SK-N-SH treated with all-trans-retinoic acid at 6 μM for 48 hours (cell line): Measurements from ENCODE around the gene SMARCA4.
A peak's percentile ranks its signal among the peaks of the same experiment; 100 is the strongest.

ENCODE experiments used
- ARNTL ChIP-seq: fragments of 450-650 bp; formaldehyde crosslinking; IDR thresholded peaks from 2 replicates; pipeline ENCODE4 v1.5.0; 2020; ENCODE audit warnings: low read depth, mild to moderate bottlenecking, moderate library complexity, borderline replicate concordance
- BACH2 ChIP-seq: fragments of 250-450 bp; sonication (Bioruptor Pico); IDR thresholded peaks from 2 replicates; pipeline ENCODE4 v1.9.0; 2021; ENCODE audit warnings: mild to moderate bottlenecking, borderline replicate concordance
- GLIS3 ChIP-seq: fragments of 250-450 bp; sonication (Bioruptor Pico); IDR thresholded peaks from 2 replicates; pipeline ENCODE4 v1.5.0; 2020; ENCODE audit warnings: mild to moderate bottlenecking, moderate library complexity
- ISL1 ChIP-seq: fragments of 250-450 bp; sonication (Bioruptor Pico); IDR thresholded peaks from 2 replicates; pipeline ENCODE4 v2.1.2; 2022; ENCODE audit warnings: mild to moderate bottlenecking, moderate library complexity
- SNAI2 ChIP-seq: fragments of 250-450 bp; sonication (Bioruptor Pico); IDR thresholded peaks from 2 replicates; pipeline ENCODE4 v1.5.0; 2020; ENCODE audit warnings: mild to moderate bottlenecking, moderate library complexity
- TCF4 ChIP-seq: fragments of 250-450 bp; sonication (Bioruptor Pico); IDR thresholded peaks from 2 replicates; pipeline ENCODE4 v1.8.0; 2021; ENCODE audit warnings: mild to moderate bottlenecking, moderate library complexity, borderline replicate concordance
- TOX ChIP-seq: fragments of 250-450 bp; sonication (Bioruptor Pico); IDR thresholded peaks from 2 replicates; pipeline ENCODE4 v1.8.0; 2021; ENCODE audit warnings: mild to moderate bottlenecking, moderate library complexity, borderline replicate concordance
- ZFP3 ChIP-seq: fragments of 250-450 bp; sonication (Bioruptor Pico); IDR thresholded peaks from 2 replicates; pipeline ENCODE4 v1.5.0; 2020; ENCODE audit warnings: mild to moderate bottlenecking, moderate library complexity
- ZFP30 ChIP-seq: fragments of 450-650 bp; formaldehyde crosslinking; IDR thresholded peaks from 2 replicates; pipeline ENCODE4 v1.5.0; 2022; ENCODE audit warnings: mild to moderate bottlenecking, moderate library complexity
- ZNF565 ChIP-seq: fragments of 450-650 bp; formaldehyde crosslinking; conservative IDR thresholded peaks from 2 replicates; pipeline ENCODE4 v1.5.0; 2020; ENCODE audit warnings: low read depth, mild to moderate bottlenecking, moderate library complexity
- ZNF8 ChIP-seq: fragments of 450-650 bp; formaldehyde crosslinking; IDR thresholded peaks from 2 replicates; pipeline ENCODE4 v1.5.0; 2020; ENCODE audit warnings: mild to moderate bottlenecking, moderate library complexity
- TF ChIP-seq, protein P1 (sequence below): fragments of 250-450 bp; sonication (Bioruptor Pico); IDR thresholded peaks from 2 replicates; pipeline ENCODE4 v1.8.0; 2020; ENCODE audit warnings: mild to moderate bottlenecking, moderate library complexity, borderline replicate concordance
- TF ChIP-seq, protein P2 (sequence below): fragments of 250-450 bp; sonication (Bioruptor Pico); IDR thresholded peaks from 2 replicates; pipeline ENCODE4 v1.5.0; 2020; ENCODE audit warnings: mild to moderate bottlenecking, moderate library complexity
- TF ChIP-seq, protein P3 (sequence below): fragments of 250-450 bp; sonication (Bioruptor Pico); IDR thresholded peaks from 2 replicates; pipeline ENCODE4 v1.5.1; 2020; ENCODE audit warnings: low read depth, mild to moderate bottlenecking, moderate library complexity

DNA sequence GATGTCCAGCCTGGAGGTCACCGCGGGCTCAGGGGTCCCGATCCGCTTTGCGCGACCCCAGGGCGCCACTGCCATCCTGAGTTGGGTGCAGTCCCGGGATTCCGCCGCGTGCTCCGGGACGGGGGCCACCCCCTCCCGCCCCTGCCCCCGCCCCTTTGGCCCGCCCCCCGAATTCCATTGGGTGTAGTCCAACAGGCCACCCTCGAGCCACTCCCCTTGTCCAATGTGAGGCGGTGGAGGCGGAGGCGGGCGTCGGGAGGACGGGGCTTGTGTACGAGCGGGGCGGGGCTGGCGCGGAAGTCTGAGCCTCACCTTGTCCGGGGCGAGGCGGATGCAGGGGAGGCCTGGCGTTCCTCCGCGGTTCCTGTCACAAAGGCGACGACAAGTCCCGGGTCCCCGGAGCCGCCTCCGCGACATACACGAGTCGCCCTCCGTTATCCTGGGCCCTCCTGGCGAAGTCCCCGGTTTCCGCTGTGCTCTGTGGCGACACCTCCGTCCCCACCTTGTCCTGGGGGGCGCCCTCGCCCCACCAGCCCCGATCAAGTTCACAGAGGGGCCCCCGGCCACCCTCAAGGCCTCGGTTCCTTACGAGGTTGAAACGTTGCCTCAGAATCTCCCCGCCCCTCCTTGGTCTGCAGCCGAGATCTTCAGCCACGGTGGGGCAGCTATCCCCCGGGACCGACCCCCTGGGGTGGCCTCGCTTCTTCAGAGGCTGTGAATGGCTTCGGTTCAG lies 129.6 kb downstream of the SMARCA4 start:
- TF ChIP-seq TCF4 (CRISPR knock-in tag) = no peak
- TF ChIP-seq ZFP3 (CRISPR knock-in tag) = no peak
- no peak for TF ChIP-seq BACH2 (CRISPR knock-in tag)
- TF ChIP-seq, protein P1, sequence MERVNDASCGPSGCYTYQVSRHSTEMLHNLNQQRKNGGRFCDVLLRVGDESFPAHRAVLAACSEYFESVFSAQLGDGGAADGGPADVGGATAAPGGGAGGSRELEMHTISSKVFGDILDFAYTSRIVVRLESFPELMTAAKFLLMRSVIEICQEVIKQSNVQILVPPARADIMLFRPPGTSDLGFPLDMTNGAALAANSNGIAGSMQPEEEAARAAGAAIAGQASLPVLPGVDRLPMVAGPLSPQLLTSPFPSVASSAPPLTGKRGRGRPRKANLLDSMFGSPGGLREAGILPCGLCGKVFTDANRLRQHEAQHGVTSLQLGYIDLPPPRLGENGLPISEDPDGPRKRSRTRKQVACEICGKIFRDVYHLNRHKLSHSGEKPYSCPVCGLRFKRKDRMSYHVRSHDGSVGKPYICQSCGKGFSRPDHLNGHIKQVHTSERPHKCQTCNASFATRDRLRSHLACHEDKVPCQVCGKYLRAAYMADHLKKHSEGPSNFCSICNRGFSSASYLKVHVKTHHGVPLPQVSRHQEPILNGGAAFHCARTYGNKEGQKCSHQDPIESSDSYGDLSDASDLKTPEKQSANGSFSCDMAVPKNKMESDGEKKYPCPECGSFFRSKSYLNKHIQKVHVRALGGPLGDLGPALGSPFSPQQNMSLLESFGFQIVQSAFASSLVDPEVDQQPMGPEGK (CRISPR knock-in tag) = 0 out of 2 replicates have a peak, but pooled peaks have one; percentile 61
- TF ChIP-seq ZFP30 (CRISPR knock-in tag) = no peak
- TF ChIP-seq TOX = no peak
- TF ChIP-seq ZNF565 = no peak
- TF ChIP-seq ZNF8 (CRISPR knock-in tag) = no peak
- TF ChIP-seq, protein P2, sequence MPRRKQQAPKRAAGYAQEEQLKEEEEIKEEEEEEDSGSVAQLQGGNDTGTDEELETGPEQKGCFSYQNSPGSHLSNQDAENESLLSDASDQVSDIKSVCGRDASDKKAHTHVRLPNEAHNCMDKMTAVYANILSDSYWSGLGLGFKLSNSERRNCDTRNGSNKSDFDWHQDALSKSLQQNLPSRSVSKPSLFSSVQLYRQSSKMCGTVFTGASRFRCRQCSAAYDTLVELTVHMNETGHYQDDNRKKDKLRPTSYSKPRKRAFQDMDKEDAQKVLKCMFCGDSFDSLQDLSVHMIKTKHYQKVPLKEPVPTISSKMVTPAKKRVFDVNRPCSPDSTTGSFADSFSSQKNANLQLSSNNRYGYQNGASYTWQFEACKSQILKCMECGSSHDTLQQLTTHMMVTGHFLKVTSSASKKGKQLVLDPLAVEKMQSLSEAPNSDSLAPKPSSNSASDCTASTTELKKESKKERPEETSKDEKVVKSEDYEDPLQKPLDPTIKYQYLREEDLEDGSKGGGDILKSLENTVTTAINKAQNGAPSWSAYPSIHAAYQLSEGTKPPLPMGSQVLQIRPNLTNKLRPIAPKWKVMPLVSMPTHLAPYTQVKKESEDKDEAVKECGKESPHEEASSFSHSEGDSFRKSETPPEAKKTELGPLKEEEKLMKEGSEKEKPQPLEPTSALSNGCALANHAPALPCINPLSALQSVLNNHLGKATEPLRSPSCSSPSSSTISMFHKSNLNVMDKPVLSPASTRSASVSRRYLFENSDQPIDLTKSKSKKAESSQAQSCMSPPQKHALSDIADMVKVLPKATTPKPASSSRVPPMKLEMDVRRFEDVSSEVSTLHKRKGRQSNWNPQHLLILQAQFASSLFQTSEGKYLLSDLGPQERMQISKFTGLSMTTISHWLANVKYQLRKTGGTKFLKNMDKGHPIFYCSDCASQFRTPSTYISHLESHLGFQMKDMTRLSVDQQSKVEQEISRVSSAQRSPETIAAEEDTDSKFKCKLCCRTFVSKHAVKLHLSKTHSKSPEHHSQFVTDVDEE = no peak
- TF ChIP-seq GLIS3 = no peak
- TF ChIP-seq ARNTL (CRISPR knock-in tag) = no peak
- TF ChIP-seq, protein P3, sequence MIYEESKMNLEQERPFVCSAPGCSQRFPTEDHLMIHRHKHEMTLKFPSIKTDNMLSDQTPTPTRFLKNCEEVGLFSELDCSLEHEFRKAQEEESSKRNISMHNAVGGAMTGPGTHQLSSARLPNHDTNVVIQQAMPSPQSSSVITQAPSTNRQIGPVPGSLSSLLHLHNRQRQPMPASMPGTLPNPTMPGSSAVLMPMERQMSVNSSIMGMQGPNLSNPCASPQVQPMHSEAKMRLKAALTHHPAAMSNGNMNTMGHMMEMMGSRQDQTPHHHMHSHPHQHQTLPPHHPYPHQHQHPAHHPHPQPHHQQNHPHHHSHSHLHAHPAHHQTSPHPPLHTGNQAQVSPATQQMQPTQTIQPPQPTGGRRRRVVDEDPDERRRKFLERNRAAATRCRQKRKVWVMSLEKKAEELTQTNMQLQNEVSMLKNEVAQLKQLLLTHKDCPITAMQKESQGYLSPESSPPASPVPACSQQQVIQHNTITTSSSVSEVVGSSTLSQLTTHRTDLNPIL (CRISPR knock-in tag) = no peak
- TF ChIP-seq SNAI2 (CRISPR knock-in tag) = no peak
- no peak for TF ChIP-seq ISL1 (CRISPR knock-in tag)
